GM19372 (cell line): ENCODE measurements around the gene CLDN9.
A peak's percentile ranks its signal among the peaks of the same experiment; 100 is the strongest.

Experiments
- ATAC-seq: cut with Tn5 transposase; IDR thresholded peaks from one replicate; pipeline ENCODE4 v1.9.1; 2021; ENCODE audit warnings: mild to moderate bottlenecking, low read depth, moderate library complexity; ENCODE audit not compliant: unreplicated experiment

CLDN9 gene

DNA sequence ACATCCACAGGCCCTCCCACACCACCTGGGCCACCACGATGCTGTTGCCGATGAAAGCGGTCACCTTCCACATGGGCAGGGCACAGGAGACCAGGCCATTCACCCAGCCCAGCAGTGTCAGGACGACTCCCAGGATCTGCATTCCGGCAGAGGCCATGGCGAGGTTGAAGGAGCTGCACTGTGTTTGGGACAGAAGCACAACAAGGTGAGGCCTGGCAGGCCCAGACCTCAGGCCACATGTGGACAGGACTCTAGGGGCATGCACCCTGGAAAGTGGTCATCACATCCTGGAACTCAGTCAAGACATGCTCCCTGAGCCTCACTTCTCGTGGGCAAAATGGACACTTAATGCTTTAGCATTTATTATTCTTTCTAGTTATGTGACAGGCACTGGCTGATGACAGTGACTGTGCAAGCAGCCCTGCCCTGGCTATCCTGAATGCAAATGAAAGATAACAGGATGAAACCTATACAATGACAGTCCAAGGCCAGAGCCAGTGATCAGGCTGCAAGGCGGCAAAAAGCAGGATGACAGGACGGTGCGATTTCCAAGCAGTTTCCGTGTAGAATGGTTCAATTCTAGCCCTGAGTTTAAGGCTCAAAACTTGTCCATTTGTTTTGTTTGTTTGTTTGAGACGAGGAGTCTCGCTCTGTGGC, 3.3 kb downstream of the CLDN9 start:
- no peak for ATAC-seq

DNA sequence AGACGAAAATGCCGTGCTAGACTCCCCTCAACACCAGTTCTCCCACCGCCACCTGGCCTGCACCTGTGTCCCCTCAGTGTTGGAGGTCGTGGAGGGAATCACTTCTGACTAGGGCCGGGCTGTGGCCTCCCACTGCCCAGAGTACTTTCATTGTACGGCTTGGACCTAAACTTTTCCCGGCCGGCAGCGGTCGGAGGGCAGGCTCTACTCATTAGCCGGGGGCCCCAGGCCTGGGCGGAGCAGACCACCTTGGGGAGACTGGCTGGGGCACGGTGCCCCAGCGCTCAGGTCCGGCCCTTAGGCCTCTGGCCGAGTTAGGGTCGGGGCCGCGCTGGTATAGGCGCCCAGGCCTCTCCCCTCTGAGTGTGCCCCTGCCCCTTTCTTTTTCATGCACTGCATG, 4.6 kb downstream of the CLDN9 start:
- ATAC-seq = no peak

DNA sequence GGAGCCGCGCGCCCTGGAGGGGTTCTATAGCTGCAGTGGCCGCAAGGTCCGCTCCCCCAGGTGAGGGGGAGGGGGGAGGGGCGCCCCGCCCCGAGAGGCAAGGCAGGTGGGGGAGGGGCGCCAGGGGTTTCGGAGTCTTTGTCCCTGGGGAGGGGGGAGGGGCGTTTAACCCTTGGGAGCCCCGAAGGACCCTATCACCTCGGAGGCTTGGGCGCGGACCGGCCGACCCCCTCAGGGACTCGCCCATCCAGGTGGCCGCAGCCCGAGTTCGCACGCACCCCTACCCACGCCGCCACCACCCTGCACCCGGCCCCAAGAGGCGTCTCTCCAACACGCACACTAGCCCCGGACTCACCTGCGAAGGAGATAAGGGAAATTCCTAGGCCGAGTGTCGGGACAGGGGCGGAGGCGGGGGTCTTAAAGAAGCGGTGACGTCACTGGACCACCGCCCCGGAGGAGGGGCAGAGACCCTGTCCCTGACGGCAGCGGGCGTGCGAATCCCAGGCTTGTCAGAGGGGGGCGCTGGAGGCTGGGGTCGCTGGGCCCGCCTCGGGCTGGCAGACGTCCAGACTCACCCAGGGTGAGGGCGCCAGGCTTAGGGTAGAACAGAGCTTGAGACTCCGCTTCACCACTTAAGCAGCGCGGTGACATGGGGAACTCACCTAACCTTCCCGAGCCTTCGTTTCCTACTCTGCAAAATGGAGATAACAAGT, 5.2 kb downstream of the CLDN9 start, which contains the start of gene CLDN6:
TSS of gene CLDN6 (minus strand) at position 390 of the 713 bp plus-strand sequence. CDS start 2,162 bp downstream, outside the sequence.
- no peak for ATAC-seq

DNA sequence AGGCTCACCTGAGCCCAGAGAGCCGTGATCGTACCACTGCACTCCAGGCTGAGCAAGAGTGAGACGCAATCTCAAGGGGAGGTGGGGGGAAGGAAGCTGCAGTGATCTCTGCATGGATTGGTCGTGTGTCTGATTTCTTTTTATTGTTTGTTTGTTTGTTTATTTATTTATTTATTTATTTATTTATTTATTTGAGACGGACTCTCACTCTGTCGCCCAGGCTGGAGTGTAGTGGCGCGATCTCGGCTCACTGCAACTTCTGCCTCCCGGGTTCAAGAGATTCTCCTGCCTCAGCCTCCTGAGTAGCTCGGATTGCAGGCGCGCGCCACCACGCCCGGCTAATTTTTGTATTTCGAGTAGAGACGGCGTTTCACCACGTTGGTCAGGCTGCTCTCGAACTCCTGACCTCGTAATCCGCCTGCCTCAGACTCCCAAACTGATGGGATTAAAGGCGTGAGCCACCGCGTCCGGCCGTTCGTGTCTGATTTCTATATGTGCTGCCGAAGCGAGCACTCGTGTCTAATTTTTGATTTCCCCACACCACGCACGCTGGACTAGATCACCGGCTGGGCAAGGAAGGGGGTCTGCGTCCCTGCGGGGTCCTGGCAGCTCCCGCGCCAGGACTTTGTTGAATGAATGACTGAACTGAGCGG, 7.0 kb downstream of the CLDN9 start:
- no peak for ATAC-seq

DNA sequence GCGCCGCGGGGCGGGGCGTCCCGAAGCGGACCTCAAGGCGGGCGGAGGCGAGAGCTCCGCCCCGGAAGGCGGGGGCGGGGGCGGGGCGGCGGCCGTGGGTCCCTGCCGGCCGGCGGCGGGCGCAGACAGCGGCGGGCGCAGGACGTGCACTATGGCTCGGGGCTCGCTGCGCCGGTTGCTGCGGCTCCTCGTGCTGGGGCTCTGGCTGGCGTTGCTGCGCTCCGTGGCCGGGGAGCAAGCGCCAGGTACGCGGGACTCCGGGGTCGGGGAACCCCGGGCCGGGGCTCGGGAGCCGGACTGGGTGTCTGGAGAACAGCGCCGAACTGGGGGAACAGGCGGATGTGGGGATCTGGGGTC, 7.5 kb downstream of the CLDN9 start, which contains the start of gene TNFRSF12A:
TSS of gene TNFRSF12A (plus strand) at position 122 of the 357 bp plus-strand sequence. CDS start at position 152, 30 bp downstream.
- no peak for ATAC-seq

DNA sequence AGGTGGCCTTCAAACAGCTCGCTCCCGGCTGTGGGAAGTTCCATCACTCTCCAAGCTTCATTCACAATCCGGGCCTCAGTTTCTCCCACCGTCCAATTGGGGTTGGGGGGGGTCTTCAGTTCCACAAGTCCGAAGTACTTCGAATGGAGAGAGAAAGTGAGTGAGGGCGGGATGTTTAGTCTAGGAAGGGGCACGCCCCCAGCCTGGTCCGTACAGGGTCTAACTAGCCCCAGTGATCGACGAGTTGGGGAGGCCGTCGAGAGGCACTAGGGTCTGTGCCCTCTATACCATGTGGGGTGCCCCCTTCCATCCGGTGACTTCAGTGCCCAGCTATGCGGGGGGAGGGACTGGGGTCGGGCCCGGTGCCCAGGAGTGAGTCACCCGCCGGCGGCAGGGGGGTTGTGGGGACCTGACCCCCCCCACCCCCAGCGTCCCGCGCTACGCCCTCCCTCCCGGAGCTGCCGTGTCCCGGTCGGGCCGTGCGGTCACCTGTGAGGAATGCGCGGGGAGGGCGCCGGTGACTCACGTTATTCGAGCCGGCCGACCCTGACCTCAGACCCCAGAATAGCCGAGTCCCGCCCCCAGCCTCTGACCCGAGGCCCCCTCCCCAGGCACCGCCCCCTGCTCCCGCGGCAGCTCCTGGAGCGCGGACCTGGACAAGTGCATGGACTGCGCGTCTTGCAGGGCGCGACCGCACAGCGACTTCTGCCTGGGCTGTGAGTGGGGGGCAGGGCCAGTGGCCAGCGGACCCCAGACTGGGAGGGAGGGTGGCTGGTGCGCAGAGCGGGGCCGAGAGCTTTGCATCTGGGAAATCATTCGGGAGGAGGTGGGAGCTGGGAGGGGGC, 8.1 kb downstream of the CLDN9 start:
- no peak for ATAC-seq

DNA sequence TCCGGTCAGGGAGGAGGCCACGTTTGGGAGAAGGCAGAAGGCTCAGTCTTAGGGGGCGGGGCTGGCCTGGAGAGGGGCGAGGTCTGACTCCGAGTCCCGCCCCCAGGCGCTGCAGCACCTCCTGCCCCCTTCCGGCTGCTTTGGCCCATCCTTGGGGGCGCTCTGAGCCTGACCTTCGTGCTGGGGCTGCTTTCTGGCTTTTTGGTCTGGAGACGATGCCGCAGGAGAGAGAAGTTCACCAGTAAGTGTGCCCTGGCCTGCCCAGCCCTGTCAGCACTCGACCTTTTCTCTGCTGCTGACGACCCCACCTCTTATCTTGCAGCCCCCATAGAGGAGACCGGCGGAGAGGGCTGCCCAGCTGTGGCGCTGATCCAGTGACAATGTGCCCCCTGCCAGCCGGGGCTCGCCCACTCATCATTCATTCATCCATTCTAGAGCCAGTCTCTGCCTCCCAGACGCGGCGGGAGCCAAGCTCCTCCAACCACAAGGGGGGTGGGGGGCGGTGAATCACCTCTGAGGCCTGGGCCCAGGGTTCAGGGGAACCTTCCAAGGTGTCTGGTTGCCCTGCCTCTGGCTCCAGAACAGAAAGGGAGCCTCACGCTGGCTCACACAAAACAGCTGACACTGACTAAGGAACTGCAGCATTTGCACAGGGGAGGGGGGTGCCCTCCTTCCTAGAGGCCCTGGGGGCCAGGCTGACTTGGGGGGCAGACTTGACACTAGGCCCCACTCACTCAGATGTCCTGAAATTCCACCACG, 8.9 kb downstream of the CLDN9 start:
- no peak for ATAC-seq

DNA sequence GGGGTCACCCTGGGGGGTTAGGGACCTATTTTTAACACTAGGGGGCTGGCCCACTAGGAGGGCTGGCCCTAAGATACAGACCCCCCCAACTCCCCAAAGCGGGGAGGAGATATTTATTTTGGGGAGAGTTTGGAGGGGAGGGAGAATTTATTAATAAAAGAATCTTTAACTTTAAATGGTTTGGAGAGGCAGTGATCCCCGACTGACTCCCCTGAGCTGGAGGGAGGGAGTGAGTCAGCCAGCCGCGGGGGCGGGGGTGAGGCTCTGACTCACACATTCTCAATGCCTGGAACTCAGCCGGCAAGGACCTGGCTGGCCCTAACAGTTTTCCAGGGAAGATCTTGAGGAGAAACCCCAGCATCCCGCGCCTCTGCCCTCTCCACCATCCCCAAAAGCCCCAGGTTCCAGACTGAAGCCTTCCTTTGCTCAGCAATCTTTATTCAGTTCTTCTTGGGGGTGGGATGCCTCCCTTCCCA, 9.5 kb downstream of the CLDN9 start:
- no peak for ATAC-seq

DNA sequence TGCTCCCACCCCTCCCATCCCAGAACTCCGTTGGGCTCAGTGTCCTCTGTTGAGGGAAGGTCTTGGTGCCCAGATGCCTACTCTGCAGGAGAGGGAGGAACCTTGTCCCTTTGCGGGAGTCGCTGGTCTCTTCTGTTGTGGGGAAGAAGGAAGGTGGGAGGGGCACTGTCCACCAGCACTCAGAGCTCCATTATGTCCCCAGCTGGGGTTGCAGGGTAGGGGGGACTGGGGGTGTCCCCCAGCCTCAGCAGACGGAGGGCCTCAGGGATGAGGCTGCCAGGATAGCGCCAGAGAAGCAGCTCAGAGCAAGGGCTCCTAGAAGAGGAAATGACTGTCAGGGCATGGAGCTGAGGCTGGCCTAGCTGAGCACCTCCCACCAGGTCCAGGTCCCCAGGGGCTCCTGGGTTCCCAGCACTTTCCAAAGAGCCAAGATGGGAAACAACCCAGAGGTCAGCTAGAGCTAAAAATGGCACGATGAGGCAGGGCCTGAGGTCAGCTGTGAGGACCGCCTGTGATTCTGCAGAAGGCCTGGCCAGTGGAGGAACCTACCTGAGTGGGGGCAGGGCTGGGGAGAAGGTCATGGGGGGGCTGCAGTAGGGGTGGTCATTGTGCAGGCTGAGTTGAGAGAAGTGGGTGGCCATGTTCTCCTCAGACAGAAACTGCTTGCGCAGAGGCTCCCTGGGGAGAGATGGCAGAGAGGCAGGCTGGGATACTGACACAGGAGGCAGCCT, 10.1 kb downstream of the CLDN9 start:
- ATAC-seq = no peak

DNA sequence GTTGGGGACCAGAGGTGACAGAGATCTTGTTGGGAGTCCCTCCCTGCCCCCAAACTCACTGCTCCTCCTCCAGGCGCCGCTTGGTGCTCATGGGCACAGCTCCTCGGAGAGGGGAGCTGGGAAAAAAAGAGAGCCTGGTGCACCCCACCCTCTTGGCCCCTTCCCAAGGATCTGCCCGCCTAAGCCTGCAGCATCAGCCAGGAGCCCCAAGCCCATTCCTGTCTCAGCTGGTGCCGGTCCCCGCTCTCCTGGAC, 10.6 kb downstream of the CLDN9 start:
- ATAC-seq = no peak

DNA sequence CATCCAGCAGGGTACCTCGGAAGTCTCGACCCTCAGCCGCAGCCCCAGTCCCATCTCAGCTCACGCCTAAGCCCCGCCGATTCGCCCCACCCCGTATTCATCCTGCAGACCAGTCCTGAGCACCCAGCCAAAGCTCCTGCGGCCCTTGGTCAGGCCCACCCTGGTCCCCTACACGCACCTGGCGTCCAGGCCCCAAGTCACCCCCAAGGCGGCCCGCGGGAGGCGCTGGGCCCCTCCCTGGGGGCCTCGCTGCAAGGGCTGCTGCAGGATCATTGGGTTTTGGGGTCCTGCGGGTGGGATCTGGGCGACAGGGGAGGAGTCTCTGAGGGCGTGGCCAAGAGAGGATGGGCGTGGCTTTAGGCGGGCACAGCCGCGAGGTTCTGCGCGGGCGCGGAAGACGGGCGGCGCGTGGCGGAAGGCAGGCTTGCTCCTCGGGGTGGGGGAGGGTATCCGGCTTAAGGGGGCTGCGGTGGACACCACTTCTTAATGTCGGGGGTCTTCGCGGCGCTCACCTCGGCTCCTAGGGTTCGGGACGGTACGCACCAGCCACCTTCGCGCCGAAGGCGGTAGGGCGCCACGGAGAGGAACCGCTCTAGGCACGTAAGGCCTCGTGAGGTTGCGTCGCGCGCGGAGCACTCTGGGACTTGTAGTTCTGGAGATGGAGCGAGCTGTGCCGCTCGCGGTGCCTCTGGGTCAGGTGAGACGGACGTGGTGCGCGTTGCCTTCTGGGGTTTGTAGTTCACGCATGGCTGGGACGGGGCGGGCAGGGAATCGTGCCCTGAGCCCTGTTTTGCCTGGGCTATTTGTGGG, 11.2 kb downstream of the CLDN9 start, which contains the start of the genes HCFC1R1 and THOC6:
TSS of gene HCFC1R1 (minus strand) at position 274 of the 810 bp plus-strand sequence. CDS start at position 273, 1 bp downstream.
TSS of gene THOC6 (plus strand) at position 367 of the 810 bp plus-strand sequence. CDS start at position 659, 292 bp downstream.
- peak; percentile 66 for ATAC-seq

DNA sequence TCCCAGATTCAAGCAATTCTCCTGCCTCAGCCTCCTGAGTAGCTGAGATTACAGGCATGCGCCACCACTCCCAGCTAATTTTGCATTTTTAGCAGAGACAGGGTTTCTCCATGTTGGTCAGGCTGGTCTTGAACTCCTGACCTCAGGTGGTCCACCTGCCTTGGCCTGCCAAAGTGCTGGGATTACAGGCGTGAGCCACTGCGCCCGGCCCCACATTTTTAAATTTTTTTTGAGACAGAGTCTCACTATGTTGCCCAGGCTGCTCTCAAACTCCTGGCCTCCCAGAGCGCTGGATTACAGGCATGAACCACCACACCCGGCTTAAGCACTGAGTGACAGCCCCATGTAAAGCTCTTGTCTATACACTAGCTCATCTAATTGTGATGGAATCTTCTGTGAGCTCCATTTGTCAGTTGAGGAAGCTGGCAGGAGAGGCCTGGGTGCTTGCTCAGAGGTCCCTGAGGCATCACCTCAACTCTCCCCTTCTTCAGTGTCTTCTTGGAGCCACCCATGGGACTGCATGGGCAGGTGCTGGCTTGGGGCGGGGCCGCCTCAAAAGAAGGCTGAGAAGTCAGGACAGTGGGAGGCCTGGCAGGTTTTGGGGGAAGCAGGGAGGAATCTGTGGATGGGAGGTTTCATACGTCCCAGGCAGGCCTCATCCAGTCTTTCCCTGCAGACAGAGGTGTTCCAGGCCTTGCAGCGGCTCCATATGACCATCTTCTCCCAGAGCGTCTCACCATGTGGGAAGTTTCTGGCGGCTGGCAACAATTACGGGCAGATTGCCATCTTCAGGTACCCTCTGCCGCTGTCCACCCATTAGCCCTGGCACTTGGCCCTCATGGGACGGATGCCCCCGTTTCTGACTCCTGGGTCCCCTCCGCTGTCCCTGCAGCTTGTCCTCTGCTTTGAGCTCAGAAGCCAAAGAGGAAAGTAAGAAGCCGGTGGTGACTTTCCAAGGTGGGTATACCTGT, 12.6 kb downstream of the CLDN9 start:
- no peak for ATAC-seq

DNA sequence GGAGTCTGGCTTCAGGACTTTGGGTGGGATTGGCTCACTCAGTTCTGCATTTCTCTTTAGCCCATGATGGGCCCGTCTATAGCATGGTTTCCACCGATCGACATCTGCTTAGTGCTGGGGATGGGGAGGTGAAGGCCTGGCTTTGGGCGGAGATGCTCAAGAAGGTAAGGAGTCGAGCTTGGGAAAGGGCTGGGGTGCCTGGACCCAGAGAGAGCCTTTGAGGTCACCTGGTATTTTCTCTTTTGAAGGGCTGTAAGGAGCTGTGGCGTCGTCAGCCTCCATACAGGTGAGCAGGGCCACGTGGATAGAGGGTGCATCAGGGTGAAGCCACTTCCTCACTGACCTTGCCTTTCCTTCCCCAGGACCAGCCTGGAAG, 13.3 kb downstream of the CLDN9 start:
- ATAC-seq = no peak

DNA sequence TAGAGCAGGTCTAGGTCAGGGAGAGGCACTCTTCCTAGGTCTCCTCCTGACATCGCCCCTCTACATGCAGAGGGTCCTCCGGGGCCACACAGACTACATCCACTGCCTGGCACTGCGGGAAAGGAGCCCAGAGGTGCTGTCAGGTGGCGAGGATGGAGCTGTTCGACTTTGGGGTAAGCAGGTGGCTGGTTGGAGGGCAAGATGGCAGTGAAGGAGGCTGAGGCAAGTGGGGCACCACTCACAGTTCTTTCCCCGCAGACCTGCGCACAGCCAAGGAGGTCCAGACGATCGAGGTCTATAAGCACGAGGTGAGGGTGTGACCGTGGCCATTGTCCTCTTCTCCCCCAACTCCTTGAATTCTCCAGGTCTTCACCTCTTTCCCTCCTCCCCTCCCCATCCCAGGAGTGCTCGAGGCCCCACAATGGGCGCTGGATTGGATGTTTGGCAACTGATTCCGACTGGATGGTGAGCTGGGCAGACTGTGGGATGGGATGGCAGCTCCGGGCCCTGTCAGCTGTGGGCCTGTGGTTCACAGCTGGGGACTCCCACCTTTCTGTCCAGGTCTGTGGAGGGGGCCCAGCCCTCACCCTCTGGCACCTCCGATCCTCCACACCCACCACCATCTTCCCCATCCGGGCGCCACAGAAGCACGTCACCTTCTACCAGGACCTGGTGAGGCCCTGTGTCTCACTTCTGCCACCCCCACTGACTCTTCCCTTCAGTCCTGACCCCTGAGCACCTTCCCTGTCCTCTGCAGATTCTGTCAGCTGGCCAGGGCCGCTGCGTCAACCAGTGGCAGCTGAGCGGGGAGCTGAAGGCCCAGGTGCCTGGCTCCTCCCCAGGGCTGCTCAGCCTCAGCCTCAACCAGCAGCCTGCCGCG, 14.1 kb downstream of the CLDN9 start:
- ATAC-seq = no peak

DNA sequence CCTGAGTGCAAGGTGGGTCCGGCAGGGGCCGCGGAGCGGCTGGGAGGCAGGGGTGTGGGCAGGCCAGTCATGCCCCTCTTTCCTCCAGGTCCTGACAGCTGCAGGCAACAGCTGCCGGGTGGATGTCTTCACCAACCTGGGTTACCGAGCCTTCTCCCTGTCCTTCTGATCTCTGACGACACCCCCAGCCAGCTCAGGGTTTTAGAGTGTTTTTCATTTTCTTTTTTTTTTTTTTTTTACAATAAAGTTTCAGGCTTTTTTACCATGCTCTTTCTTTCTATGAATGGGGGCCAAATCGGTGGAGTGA, 14.7 kb downstream of the CLDN9 start:
- no peak for ATAC-seq

DNA sequence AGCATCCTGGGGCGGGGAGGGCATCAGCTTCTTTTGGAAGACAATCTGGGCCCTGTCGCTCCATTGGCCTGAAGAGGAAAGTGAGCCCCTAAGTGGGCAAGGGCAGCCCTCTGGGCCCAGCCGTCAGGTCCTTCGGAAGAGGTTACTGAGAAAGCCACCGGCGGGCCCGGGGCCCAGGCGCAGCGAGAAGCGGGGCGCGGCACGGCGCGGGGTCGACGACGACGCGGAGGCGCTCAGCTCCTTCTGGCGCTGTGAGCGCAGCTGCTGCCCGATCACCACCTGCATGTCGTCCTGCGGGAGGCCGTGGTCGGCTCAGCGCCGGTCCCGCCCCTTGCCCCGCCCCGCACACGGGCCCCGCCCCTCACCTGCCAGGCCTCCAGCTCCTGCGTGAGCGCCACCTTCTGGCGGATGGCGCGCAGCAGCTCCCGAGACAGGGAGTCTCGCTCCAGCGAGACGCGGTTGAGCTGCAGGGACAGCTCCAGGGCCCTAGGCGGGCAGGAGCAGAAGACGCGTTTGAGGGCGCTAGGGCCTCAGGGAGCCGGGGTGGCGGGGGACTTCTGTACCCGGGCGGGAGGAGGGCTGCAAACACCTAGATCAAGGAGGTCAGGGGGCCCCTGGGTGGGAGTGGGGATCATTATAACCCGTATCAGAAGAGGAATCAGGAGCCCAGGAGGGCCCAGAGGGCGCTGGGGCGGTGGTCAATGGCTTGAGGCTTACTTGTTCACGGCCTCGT, 15.4 kb downstream of the CLDN9 start:
- no peak for ATAC-seq
